ENCODE data around the gene PLXNB2. TPM values are rescaled to one million over a fixed set of nuclear protein-coding genes. Genes with fewer than 3 reads are reported as not detected.

The PLXNB2 gene
- total and polyA plus RNA-seq, 2 donors (not counting 1 experiment from before 2014, with no cell fraction given): 62.7 to 209 TPM

- H3K27me3 ChIP-seq (ENCODE audit: control insufficient read depth, insufficient read depth, low read length): no peaks in the 10 kb centered on the region
- H3K4me2 ChIP-seq (ENCODE audit: extremely low read depth, insufficient read depth, low read length): no peak overlapping the region
- TF ChIP-seq CTCF (conservative IDR thresholded peaks at IDR 0.05 in 1 of 2, IDR thresholded peaks at IDR 0.05 in 1 of 2; ENCODE audit: low read depth in 1 of 2, low read length in 2 of 2) (no peak), EZH2 (IDR thresholded peaks at IDR 0.05; ENCODE audit: low read length, missing control alignments) (no peak)
- no peak for DNase-seq (ENCODE audit: low read depth in 2 of 2)
- H3K4me3 ChIP-seq (replicated peaks in 1 of 4; ENCODE audit: control extremely low read depth in 1 of 4, insufficient read depth in 1 of 4, low read depth in 3 of 4, low read length in 4 of 4): no peak overlapping the region
- peaks cover 36% of the 10 kb centered on the region for H3K79me2 ChIP-seq (ENCODE audit: control insufficient read depth, insufficient read depth, low read length)
- H3K9me3 ChIP-seq (ENCODE audit: control insufficient read depth, insufficient read depth, low read depth, low read length): no peaks in the 10 kb centered on the region
- H3K4me1 ChIP-seq (ENCODE audit: control insufficient read depth, extremely low read depth, insufficient read depth, low read length): peaks cover 13% of the 10 kb centered on the region
- no peak overlapping the region for H2AFZ ChIP-seq (ENCODE audit: low read length)
- no peak overlapping the region for H3K9ac ChIP-seq (ENCODE audit: insufficient read depth, low read length)
- peaks cover 33% of the 10 kb centered on the region for H3K36me3 ChIP-seq (ENCODE audit: control insufficient read depth, insufficient read depth, low read length)
- peak overlapping the region; percentile 34 for H3K27ac ChIP-seq (ENCODE audit: insufficient read depth, low read length)
- H4K20me1 ChIP-seq (ENCODE audit: control insufficient read depth, extremely low read depth, insufficient read depth, low read length): no peaks in the 10 kb centered on the region
Observed at GRCh38 chr22:50248196-50249081, 59.0 kb downstream of the PLXNB2 start.

- no peak for TF ChIP-seq EZH2 (IDR thresholded peaks at IDR 0.05; ENCODE audit: low read length, missing control alignments)
- no peak for TF ChIP-seq CTCF (conservative IDR thresholded peaks at IDR 0.05 in 1 of 2, IDR thresholded peaks at IDR 0.05 in 1 of 2; ENCODE audit: low read depth in 1 of 2, low read length in 2 of 2)
- Histone ChIP-seq H3K4me1 (ENCODE audit: control insufficient read depth, extremely low read depth, insufficient read depth, low read length) (peaks cover 13% of the 10 kb centered on the region), H3K4me2 (ENCODE audit: extremely low read depth, insufficient read depth, low read length) (no peak overlapping the region), H3K36me3 (ENCODE audit: control insufficient read depth, insufficient read depth, low read length) (peaks cover 30% of the 10 kb centered on the region), H3K9ac (ENCODE audit: insufficient read depth, low read length) (no peak overlapping the region), H3K27me3 (ENCODE audit: control insufficient read depth, insufficient read depth, low read length) (no peaks in the 10 kb centered on the region), H2AFZ (ENCODE audit: low read length) (no peak overlapping the region), H4K20me1 (ENCODE audit: control insufficient read depth, extremely low read depth, insufficient read depth, low read length) (no peaks in the 10 kb centered on the region), H3K79me2 (ENCODE audit: control insufficient read depth, insufficient read depth, low read length) (peaks cover 42% of the 10 kb centered on the region), H3K4me3 (replicated peaks in 1 of 4; ENCODE audit: control extremely low read depth in 1 of 4, insufficient read depth in 1 of 4, low read depth in 3 of 4, low read length in 4 of 4) (no peak overlapping the region), H3K27ac (ENCODE audit: insufficient read depth, low read length) (peak overlapping the region; percentile 54), H3K9me3 (ENCODE audit: control insufficient read depth, insufficient read depth, low read depth, low read length) (no peaks in the 10 kb centered on the region)
- DNase-seq (ENCODE audit: low read depth in 2 of 2): peak; percentile 45 to 67
Observed at GRCh38 chr22:50247748-50248147, 59.7 kb downstream of the PLXNB2 start.

- Histone ChIP-seq H3K9me3 (ENCODE audit: control insufficient read depth, insufficient read depth, low read depth, low read length) (no peaks in the 10 kb centered on the region), H3K36me3 (ENCODE audit: control insufficient read depth, insufficient read depth, low read length) (peaks cover 30% of the 10 kb centered on the region), H3K4me3 (replicated peaks in 1 of 4; ENCODE audit: control extremely low read depth in 1 of 4, insufficient read depth in 1 of 4, low read depth in 3 of 4, low read length in 4 of 4) (peak overlapping the region in 1 of 4 experiments; percentile 94), H3K27me3 (ENCODE audit: control insufficient read depth, insufficient read depth, low read length) (no peaks in the 10 kb centered on the region), H3K79me2 (ENCODE audit: control insufficient read depth, insufficient read depth, low read length) (peaks cover 49% of the 10 kb centered on the region), H4K20me1 (ENCODE audit: control insufficient read depth, extremely low read depth, insufficient read depth, low read length) (no peaks in the 10 kb centered on the region), H3K27ac (ENCODE audit: insufficient read depth, low read length) (no peak overlapping the region), H3K4me1 (ENCODE audit: control insufficient read depth, extremely low read depth, insufficient read depth, low read length) (peaks cover 18% of the 10 kb centered on the region), H2AFZ (ENCODE audit: low read length) (no peak overlapping the region), H3K4me2 (ENCODE audit: extremely low read depth, insufficient read depth, low read length) (no peak overlapping the region), H3K9ac (ENCODE audit: insufficient read depth, low read length) (no peak overlapping the region)
- DNase-seq (ENCODE audit: low read depth in 2 of 2): no peak
- no peak for TF ChIP-seq EZH2 (IDR thresholded peaks at IDR 0.05; ENCODE audit: low read length, missing control alignments)
- no peak for TF ChIP-seq CTCF (conservative IDR thresholded peaks at IDR 0.05 in 1 of 2, IDR thresholded peaks at IDR 0.05 in 1 of 2; ENCODE audit: low read depth in 1 of 2, low read length in 2 of 2)
Observed at GRCh38 chr22:50246242-50247175, 60.9 kb downstream of the PLXNB2 start.
